OCI-LY1 (cell line): Measurements from ENCODE around the gene HAUS7.

Source experiments
- H2AFZ ChIP-seq: fragments of 200-600 bp; sonication (generic), shearing (Covaris generic); 2 replicates; pipeline ENCODE4 v1.6.0; 2014; ENCODE audit warnings: antibody characterized with exemption, mild to moderate bottlenecking, low read length
- H3F3A ChIP-seq: fragments of 200-600 bp; sonication (generic), shearing (Covaris generic); 2 replicates; pipeline ENCODE4 v1.6.0; 2014; ENCODE audit warnings: mild to moderate bottlenecking, antibody characterized with exemption, low read length, moderate library complexity; ENCODE audit not compliant: insufficient read depth
- H3K27ac ChIP-seq: fragments of 200-600 bp; sonication (generic); 2 replicates; pipeline ENCODE4 v1.5.1; 2014; ENCODE audit warnings: low read length, mixed run types, mild to moderate bottlenecking, low read depth; ENCODE audit not compliant: poor library complexity, severe bottlenecking
- H3K27me3 ChIP-seq: fragments of 200-600 bp; sonication (generic); 2 replicates; pipeline ENCODE4 v1.6.0; 2014; ENCODE audit warnings: antibody characterized with exemption, mild to moderate bottlenecking, low read length, moderate library complexity; ENCODE audit not compliant: insufficient read depth
- H3K36me3 ChIP-seq: fragments of 200-600 bp; sonication (generic); 2 replicates; pipeline ENCODE4 v1.6.1; 2014; ENCODE audit warnings: mild to moderate bottlenecking, antibody characterized with exemption, low read length, moderate library complexity, mixed read lengths; ENCODE audit not compliant: insufficient read depth
- H3K4me1 ChIP-seq: fragments of 200-600 bp; sonication (generic); 2 replicates; pipeline ENCODE4 v1.5.1; 2014; ENCODE audit warnings: mild to moderate bottlenecking, low read length, moderate library complexity; ENCODE audit not compliant: insufficient read depth, severe bottlenecking
- H3K4me2 ChIP-seq: fragments of 200-600 bp; sonication (generic), shearing (Covaris generic); 2 replicates; pipeline ENCODE4 v1.6.1; 2014; ENCODE audit warnings: low read length
- H3K4me3 ChIP-seq: fragments of 200-600 bp; sonication (generic); 2 replicates; pipeline ENCODE4 v1.5.1; 2014; ENCODE audit warnings: low read length, low read depth, mild to moderate bottlenecking, mixed read lengths; ENCODE audit not compliant: poor library complexity, severe bottlenecking
- H3K79me2 ChIP-seq: fragments of 200-600 bp; shearing (Covaris generic); 2 replicates; pipeline ENCODE4 v1.6.1; 2016; ENCODE audit warnings: mixed run types, low read length, mixed read lengths; ENCODE audit not compliant: insufficient read depth
- H3K9ac ChIP-seq: fragments of 200-600 bp; sonication (generic), shearing (Covaris generic); 2 replicates; pipeline ENCODE4 v1.6.1; 2014; ENCODE audit warnings: mild to moderate bottlenecking, low read length, mixed read lengths
- H3K9me2 ChIP-seq: fragments of 200-600 bp; sonication (generic), shearing (Covaris generic); 2 replicates; pipeline ENCODE4 v1.6.1; 2014; ENCODE audit warnings: low read depth, mild to moderate bottlenecking, low read length, mixed read lengths
- H3K9me3 ChIP-seq: fragments of 200-600 bp; shearing (Covaris generic); 2 replicates; pipeline ENCODE4 v1.6.1; 2014; ENCODE audit warnings: low read length, mixed read lengths
- H4K20me1 ChIP-seq: fragments of 200-600 bp; sonication (generic), shearing (Covaris generic); 2 replicates; pipeline ENCODE4 v1.6.0; 2016; ENCODE audit warnings: mild to moderate bottlenecking, low read length; ENCODE audit not compliant: insufficient read depth
- EZH2 ChIP-seq: fragments of 200-600 bp; sonication (generic), shearing (Covaris generic); IDR thresholded peaks from 2 replicates; pipeline ENCODE4 v1.8.0; 2017; ENCODE audit warnings: borderline replicate concordance, mixed run types, mild to moderate bottlenecking, antibody characterized with exemption, low read length, moderate library complexity, mixed read lengths
- TF ChIP-seq, protein P1 (sequence below): fragments of 200-600 bp; sonication (generic), shearing (Covaris generic); IDR thresholded peaks from 2 replicates; pipeline ENCODE4 v1.5.1; 2017; ENCODE audit warnings: mild to moderate bottlenecking, antibody characterized with exemption, low read length, moderate library complexity, mixed read lengths

The HAUS7 gene

GRCh38 chrX:153426204-153426603 lies 44.2 kb downstream of the HAUS7 start:
- no peaks in the 10 kb centered on the region for H4K20me1 ChIP-seq
- TF ChIP-seq, protein P1, sequence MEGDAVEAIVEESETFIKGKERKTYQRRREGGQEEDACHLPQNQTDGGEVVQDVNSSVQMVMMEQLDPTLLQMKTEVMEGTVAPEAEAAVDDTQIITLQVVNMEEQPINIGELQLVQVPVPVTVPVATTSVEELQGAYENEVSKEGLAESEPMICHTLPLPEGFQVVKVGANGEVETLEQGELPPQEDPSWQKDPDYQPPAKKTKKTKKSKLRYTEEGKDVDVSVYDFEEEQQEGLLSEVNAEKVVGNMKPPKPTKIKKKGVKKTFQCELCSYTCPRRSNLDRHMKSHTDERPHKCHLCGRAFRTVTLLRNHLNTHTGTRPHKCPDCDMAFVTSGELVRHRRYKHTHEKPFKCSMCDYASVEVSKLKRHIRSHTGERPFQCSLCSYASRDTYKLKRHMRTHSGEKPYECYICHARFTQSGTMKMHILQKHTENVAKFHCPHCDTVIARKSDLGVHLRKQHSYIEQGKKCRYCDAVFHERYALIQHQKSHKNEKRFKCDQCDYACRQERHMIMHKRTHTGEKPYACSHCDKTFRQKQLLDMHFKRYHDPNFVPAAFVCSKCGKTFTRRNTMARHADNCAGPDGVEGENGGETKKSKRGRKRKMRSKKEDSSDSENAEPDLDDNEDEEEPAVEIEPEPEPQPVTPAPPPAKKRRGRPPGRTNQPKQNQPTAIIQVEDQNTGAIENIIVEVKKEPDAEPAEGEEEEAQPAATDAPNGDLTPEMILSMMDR = no peak
- no peak for TF ChIP-seq EZH2
- no peaks in the 10 kb centered on the region for H3K9me2 ChIP-seq
- no peaks in the 10 kb centered on the region for H3K9me3 ChIP-seq
- H3K4me2 ChIP-seq = no peak overlapping the region
- H3K27ac ChIP-seq = no peak overlapping the region
- no peaks in the 10 kb centered on the region for H3K36me3 ChIP-seq
- no peaks in the 10 kb centered on the region; the same call in 1 of the 2 replicates for H3K27me3 ChIP-seq
- no peak overlapping the region for H3K4me3 ChIP-seq
- H3K4me1 ChIP-seq = no peaks in the 10 kb centered on the region
- no peak overlapping the region for H3K9ac ChIP-seq
- no peaks in the 10 kb centered on the region for H3F3A ChIP-seq
- no peak overlapping the region for H2AFZ ChIP-seq
- H3K79me2 ChIP-seq = no peaks in the 10 kb centered on the region

DNA sequence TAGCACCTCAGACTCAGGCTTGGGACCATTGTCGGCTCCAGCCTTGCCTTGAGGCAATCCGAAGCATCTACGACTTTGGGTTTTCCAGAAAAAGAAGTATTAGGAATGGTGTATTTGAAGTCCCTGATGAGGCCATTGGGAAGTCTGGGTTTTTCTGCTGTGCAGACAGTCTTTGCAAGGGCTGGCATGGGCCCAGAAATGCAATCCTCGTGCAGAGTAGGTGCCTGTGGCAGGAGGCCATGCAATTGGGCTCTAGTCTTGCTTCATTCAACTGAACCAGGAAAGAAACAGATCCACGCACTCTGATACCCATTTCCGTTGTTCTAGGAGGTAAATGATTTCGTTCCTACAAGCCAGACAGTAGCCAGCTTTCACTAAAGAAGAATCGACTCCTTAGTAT lies 46.7 kb downstream of the HAUS7 start:
- no peak overlapping the region for H3K27ac ChIP-seq
- no peaks in the 10 kb centered on the region for H4K20me1 ChIP-seq
- H3K4me3 ChIP-seq = no peak overlapping the region
- no peaks in the 10 kb centered on the region for H3K79me2 ChIP-seq
- H3F3A ChIP-seq = no peaks in the 10 kb centered on the region
- H3K9ac ChIP-seq = no peak overlapping the region
- no peak overlapping the region for H2AFZ ChIP-seq
- H3K9me3 ChIP-seq = no peaks in the 10 kb centered on the region
- no peaks in the 10 kb centered on the region for H3K27me3 ChIP-seq
- H3K9me2 ChIP-seq = no peaks in the 10 kb centered on the region
- no peaks in the 10 kb centered on the region for H3K36me3 ChIP-seq
- no peak overlapping the region for H3K4me2 ChIP-seq
- no peak for TF ChIP-seq EZH2
- TF ChIP-seq, protein P1 = no peak
- H3K4me1 ChIP-seq = no peaks in the 10 kb centered on the region

GRCh38 chrX:153421856-153422255 lies 48.5 kb downstream of the HAUS7 start:
- Histone ChIP-seq H3K9me2 (no peaks in the 10 kb centered on the region), H3F3A (no peaks in the 10 kb centered on the region), H3K9ac (no peak overlapping the region), H3K9me3 (no peaks in the 10 kb centered on the region), H4K20me1 (no peaks in the 10 kb centered on the region), H3K4me1 (no peaks in the 10 kb centered on the region), H3K79me2 (no peaks in the 10 kb centered on the region), H3K36me3 (no peaks in the 10 kb centered on the region), H2AFZ (no peak overlapping the region), H3K27ac (no peak overlapping the region), H3K4me3 (no peak overlapping the region), H3K27me3 (no peaks in the 10 kb centered on the region), H3K4me2 (no peak overlapping the region)
- TF ChIP-seq, protein P1 = no peak
- no peak for TF ChIP-seq EZH2
